ENCODE data around the gene FAM168A. TPM values are rescaled to one million over a fixed set of nuclear protein-coding genes. Genes with fewer than 3 reads are reported as not detected.
"Not testable (repeated sequence)": the region's sequence is repeated elsewhere in the genome, so short reads cannot be mapped to it uniquely, and the experiment has no call there.

FAM168A gene
- total RNA-seq, 1 donor from 2014 or later = 32.8 TPM

DNA sequence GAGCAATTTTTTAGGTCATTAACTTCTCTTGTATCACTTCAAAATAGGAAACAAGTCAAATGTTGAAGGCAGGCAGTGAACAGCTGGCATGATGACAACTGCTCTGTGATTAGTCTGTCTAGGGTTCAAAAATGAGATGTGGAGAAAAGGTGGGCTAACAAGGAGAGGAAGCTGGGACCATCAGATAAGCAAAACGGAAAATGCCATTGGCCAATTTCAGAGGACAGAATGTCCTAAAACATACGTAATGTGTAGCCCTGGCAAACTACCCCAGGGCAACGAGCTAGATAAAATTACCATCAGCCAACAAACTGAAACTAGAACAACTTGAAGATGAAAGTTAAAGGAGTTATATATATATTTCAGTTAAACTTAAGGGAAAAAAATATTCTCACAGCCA lies 128.5 kb downstream of the FAM168A start:
- no peak for DNase-seq (ENCODE audit: low read depth)

DNA sequence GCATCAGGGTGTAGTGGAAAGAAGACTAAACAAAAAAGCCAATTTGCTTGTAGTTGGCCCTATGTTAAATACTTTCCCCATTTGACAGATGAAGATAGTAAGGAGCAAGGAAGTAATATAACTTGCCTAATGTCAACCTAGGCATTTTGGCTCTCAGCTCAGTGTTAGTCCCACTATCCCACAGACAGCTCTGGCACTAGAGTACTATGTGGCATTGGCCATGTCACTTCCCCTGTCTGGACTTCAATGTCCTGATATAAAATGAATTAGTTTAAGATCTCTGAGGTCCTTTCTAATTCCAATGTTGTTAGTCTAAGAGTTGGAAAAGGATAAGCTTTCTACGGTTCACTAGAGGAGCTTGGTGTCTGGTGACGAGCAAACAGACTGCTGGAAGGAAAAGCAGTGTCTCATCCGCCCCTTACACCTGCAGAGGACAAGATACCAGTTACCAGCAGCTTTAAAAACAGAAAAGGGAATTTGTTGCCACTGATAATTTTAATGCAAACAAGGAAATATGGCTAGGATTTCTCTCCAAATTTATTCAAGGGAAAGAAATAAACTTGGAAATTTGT lies 129.2 kb downstream of the FAM168A start:
- DNase-seq (ENCODE audit: low read depth) = no peak

DNA sequence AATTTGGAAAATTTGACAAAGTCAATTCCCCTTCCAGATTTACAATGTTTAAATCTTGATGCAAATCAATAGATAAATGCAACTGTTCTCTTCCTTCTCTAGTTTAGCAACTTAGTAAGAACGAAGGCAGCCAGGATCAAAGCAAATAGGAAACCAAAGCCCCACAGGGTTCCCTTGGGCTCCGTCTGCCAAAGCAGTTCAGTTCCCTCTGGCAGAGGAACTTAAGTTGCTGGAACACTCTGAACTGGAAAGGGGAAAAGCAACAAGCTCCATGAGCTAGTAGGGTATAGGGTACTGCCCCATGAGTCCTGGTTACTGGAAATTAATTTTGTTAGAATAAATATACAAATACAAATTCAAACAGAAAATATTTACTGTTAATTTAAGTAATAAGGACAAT lies 130.4 kb downstream of the FAM168A start:
- no peak for DNase-seq (ENCODE audit: low read depth)

DNA sequence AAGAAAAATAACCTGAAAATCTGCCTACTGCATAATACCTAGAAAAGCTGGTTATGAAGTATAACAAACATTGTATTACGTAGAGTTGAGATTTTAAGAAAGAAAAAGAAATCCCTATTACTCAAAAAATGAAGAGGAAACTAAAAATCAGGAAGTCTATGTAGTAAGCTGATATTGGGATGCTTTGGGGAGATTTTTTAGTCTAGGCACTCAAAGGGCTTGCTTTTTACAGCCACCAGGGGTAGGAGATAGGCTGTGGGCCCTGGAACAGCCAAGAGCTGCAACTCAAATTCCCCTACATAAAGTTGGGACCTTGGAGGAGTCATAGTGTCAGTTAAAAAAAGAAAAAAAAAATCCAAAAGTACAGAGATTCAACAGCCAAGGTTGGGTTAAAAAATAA lies 131.3 kb downstream of the FAM168A start:
- no peak for DNase-seq (ENCODE audit: low read depth)

DNA sequence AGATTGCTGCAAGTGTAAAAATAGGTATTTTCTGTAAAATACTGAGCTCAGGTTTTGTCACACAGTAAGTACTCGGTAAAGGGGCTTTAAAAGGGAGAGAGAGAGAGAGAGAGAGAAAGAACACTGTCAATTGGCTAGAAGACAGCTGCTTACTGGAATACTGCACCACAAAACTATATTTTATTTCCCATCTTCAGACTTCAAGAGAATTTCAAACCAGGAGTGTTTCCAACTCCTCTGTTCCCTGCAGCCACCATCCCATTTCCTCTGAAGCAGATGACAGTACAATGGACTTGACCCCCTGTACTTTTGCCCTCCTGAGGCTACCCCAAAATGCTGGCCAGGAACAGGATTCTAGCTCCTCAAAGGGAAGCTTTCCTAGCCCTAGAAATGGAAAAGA lies 132.0 kb downstream of the FAM168A start:
- DNase-seq (ENCODE audit: low read depth) = no peak

DNA sequence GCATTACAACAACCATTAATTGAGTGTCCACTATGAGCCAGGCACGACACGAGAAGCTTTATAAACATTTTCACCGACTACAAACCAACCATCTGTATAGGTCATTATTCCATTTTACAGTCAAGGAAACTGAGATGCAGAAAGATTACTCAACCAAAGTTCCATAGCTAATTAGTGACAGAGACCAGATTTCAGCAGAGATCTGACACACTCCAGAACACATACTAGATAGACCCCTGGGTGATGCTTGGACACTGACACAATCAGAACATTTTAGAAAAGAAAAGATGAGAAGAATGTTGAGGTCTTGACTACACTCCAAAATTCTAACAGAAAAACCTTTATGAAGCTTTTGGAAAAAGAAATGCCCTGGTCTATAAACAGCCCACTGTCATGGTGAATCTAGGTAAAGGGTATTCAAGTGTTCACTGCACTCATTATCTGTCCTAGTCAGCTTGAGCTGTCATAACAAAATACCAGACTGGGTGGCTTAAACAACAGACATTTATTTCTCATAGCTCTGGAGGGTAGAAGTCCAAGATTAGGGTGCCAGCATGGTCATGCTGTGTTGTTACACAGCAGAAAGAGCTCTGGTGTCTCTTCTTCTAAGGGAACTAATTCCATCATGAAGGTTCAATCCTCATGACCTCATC lies 132.8 kb downstream of the FAM168A start:
- DNase-seq (ENCODE audit: low read depth) = no peak

DNA sequence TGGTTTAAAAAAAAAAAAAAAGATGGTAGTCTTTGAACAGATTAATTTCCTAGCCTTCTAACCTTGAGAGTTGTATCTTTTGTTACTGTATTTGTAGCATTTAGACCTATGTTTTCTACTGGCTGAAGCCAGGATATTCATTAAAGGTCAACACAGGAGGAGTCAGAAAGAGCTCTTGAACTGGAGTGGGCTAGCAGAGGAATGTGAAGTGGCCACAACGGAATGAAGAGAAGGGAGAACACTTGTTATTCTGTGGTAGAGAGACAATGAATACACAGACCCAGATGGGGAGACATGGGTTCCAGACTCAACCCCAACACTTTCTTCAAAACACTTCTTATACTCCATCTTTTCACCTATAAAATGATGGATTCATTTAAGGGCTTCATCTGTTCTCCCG lies 133.6 kb downstream of the FAM168A start:
- DNase-seq (ENCODE audit: low read depth) = no peak

DNA sequence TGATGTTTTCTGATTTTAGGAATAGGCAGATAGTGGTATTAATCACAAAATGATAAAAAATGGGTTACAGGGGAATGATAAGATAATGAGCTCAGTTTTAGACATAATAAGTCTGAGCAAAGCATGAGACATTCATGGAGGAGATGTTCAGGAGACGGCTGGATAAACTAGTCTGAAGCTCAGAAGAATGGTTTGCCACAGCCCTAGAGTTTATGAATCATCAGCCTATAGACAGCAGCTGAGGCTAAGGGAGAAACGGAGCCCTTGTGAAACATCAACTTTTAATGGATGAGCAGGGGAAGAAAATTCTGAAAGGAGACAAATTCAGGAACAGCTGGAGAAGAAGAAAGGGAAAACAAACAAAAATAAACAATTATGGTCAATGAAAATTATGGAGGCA lies 134.6 kb downstream of the FAM168A start:
- DNase-seq (ENCODE audit: low read depth) = peak; percentile 29

DNA sequence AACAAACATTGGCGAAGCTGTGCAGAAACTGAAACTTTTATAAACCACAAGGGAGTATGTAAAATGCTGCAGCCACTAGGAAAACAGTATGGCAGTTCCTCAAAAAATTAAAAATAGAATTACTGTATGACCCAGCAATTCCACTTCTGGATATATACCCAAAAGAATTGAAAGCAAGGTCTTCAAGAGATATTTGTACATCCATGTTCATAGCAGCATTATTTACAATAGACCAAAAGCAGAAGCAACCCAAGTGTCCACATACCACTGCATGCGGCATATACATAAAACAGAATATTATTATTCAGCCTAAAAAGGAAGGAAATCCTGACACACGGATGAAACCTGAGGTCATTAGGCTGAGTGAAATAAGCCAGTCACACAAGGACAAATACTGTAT lies 135.9 kb downstream of the FAM168A start:
- DNase-seq (ENCODE audit: low read depth) = no peak

DNA sequence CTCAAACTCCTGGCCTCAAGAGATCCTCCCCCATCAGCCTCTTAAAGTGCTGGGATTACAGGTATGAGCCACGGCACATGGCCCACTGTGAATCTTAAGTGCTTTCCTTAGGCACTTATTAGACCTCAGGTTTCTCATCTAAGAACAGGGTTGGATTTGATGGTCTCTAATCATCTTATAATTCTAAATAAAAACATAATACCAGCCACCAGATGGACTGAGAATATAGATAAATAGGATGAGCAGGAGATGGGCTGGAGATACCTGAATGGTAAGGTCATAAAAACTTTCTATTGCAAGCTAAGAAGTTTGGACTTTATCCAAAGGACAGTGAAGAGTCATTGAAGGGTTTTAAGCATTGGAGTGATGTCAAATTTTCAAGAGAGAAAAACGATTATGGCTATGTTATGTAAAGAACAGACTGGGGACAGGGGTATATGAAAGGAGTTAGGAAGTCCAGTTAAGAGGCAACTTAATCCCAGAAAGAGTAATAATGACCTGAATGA lies 136.5 kb downstream of the FAM168A start:
- DNase-seq (ENCODE audit: low read depth) = no peak

DNA sequence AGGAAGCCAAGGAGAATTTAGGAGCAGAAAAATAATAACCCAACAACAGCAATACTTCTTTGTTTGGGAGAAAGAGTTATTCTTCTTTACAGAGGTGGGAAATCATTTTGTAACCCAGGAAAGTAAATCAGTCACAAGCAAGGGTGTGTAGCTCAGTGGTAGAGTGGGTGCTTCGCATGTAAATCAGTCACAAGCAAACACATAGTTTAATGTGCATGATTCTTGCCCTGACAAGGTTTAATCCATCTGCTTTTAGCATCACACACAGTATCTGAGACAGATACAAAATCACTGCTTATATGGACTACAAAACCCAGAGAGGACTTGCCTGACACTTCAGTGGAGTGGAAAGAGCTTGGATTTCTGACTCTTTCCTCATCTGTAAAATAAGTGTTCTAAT lies 139.7 kb downstream of the FAM168A start:
- DNase-seq (ENCODE audit: low read depth) = no peak

DNA sequence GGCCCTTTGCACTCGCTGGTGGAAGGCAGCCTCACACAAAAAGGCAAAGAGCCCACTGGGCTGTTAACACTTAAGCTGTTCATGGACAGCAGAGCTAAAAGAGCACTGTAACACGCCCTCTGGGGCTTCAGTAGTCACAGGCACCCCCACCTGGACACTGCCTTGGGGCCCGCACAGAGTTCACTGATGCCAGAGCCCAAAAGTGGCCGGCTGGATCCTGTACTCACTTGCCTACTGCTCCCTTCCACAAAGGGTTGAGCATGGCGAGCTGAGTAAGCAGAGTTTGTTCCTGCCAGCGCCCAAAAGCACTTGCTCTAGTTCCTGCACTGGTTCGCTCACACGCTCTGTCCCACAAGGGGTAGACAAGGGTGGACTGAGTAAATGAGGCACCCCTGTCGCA lies 142.9 kb downstream of the FAM168A start:
- no peak for DNase-seq (ENCODE audit: low read depth)

DNA sequence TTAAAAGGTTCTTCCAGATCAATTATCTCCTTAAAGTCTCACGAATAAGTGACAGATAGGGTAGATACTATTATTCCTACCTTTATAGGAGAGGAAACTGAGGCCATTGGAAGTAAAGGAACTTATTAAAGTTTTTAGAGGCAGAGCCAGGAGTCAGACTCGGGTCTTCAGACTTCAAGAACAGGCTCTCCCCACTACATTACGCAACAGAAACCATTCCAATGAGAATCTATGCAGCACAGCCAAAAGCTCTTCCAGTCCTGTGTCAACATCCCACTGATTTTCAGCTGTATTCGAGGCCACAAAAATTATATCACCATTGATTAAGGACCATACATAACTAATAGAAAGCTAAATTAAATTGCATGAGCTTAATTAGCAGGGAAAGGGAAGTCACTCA lies 144.3 kb downstream of the FAM168A start:
- peak; percentile 18 for DNase-seq (ENCODE audit: low read depth)

DNA sequence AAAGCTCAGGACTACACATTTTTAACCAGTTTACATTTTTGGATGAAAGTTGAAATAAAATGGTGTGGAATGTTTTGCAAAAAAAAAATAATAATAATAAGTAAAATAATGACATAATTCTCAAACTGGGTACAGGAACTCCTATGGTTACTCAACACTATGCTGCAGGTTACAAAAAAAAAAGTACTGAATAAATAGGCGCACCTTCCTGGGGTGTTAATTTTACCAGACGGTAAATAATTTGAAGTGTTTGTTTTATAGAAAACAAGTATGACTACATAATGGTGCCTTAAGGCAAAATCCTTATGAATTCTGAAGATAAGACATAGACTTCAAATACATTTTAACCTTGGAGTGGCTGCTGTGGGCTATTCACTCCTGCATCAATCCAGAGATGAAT lies 145.2 kb downstream of the FAM168A start:
- DNase-seq (ENCODE audit: low read depth) = no peak

DNA sequence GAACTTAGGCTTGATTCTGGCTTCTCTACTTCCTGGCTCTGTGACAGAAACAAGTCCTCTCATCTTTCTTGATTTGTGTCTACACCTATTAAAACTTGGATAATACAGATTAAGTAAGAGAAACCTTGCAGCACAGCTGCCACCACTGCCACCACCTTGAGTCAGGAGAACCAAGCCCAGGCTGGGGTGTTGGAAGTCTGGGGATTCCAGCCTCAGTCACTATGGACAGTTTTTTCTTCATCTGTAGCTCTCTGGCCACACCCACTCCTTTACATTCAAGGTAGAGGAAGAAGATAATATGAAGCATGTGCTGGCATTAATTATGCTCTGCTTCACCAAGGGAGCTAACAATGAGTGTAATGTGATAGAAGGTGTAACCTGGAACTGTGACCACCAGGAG lies 146.0 kb downstream of the FAM168A start:
- no peak for DNase-seq (ENCODE audit: low read depth)

DNA sequence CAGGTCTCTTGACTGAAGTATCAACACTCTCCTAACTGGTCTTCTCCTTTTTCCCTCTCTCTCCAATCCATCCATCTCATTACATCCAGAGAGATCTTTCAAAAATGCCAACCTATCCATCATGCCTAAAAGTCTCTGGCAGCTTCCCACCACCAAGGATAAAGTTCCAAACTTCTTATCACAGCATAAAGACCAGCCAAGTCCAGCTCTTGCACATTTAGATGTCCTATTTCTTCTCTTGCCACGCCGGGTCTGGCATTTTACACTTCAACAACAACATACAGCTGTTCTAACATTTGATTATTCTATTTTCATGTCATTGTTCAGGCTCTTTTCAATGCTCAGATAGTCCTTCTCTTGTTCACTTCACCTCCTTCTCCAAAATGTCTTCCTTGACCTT lies 151.1 kb downstream of the FAM168A start:
- no peak for DNase-seq (ENCODE audit: low read depth)

DNA sequence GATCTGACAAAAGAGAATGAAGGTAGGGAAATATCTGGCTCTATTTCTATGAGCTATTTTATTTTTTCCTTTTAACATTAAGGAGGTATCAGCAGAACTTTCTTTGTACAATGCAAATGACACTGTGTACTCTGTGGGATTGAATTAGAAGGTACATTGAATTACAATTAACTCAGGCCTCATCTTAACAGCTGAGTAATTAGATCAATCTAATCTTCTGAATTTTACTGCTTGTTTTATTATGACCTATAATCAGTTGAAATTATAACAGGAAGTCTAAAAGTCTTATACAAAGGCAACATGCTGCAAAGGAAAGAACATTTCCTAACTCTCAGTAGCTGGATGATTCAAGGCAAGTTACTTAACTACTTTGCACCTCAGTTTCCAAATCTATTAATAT lies 151.9 kb downstream of the FAM168A start:
- no peak for DNase-seq (ENCODE audit: low read depth)

DNA sequence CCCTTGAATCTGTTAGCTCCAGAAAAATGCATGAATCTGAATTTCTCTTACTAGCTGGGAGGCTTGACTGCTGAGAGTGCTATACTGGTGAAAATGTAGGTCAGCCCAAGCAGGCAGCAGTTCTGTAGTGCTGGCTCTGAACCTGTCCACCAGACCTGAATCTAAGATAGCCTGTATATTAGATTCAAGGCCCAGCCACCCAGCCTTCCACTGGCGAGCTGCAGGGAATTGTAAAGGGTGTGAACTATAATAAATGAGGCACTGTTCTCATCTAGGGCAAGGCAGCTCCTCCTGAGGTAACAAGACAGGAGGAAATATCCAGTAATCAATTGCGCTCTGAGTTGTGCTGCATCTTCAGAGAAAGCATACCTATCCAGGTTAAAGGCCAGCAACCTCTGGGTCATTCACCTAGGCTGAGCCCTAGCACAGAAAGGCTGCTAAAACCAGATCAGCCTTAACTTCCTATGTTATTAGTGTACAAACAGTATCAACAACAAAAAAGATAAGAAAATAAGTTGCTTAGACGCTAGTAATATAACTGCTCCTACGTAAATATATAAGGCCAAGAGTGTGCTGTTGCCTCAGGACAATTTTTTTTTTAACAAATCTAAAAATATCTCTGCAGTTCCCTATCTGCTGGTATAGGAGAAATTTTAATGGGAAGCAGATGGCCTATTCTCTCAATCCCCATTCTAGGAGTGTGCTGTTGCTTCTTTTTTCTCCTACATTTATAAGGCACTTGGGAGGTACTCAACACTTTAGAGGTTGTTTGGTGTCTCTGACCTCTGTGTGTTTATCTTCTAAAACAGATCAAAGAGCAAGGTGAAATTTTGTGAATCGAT lies 158.7 kb downstream of the FAM168A start:
- no peak for DNase-seq (ENCODE audit: low read depth)

DNA sequence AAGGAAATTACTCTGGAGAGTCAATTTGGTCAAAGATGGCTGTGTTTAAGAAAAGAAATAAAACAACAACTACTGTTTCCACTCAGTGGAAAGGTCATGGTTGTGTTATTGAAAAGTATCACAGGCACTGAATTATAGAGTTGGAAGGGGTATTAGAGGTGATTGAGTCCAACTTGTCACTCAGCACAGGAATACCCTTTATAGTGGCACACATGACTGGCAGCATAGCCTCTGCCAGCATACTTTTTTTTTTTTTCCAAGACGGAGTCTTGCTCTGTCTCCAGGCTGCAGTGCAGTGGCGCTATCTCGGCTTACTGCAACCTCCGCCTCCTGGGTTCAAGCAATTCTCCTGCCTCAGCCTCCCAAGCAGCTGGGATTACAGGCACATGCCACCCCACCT lies 161.1 kb downstream of the FAM168A start:
- not testable (repeated sequence) for DNase-seq (ENCODE audit: low read depth)

DNA sequence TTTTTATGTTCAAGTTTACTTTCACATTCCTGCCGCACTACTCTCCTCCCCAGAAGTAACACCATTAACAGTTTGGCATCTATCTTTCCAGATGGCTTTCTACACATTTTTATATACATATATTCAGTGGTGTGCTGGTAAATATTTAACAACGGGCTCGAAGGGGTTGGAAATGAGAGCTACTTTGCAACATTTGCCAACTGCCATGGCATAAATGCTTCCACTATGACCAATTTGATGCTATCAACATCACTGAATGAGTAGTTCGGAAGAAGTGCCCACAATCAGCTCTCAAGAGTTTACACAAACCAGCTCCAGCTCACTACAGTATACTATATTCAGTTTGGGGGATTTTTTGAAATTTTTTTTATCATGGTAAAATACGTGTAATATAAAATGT lies 166.5 kb downstream of the FAM168A start:
- no peak for DNase-seq (ENCODE audit: low read depth)

DNA sequence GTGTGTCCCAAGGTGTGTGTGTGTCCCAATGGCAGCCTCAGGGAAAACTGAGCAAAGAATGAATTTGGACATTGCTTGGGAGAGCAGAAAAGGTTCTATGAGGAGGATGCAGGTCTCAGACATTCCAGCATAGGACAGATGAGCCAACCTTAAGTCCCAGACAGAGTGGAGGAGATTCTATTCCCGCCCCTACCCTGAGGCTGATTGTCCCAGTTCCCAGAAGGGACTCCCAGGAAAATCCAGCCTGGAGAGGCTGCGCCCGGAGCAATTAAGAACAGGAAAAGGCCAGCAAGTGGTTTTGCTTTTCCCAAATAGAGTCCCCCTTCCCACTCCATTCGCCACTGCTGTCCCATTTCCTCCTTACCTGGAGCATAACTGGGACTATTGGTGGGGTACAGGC lies 167.6 kb downstream of the FAM168A start:
- DNase-seq (ENCODE audit: low read depth) = no peak

DNA sequence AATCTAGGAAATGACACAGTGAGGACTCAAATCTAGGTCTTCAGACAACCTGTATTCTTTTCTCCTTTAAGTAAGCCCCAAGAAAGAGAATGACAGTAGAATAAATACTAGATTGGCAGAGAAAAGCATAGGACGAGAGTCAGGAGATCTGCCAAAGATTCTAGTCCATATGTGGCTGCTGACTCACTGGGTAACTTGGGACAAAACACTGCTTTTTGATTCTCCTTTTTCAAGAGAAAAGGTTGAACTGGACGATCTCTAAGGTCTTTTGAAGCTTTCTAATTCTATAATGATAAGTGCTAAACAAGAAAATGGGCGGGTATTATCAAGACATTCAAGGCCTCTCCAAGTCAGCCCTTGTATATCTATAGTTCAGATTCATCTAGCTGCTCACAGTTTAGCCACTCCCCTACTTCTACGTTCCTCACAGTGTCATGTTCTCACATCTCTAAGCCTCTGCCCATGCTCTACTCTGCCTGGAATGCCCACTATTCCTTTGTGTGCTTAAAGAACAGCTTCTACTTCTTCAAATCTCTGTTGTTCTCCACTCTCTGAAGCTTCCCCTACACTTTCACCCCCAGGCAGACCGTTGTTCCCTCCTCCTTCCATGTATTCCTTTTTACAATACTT lies 168.7 kb downstream of the FAM168A start:
- no peak for DNase-seq (ENCODE audit: low read depth)

DNA sequence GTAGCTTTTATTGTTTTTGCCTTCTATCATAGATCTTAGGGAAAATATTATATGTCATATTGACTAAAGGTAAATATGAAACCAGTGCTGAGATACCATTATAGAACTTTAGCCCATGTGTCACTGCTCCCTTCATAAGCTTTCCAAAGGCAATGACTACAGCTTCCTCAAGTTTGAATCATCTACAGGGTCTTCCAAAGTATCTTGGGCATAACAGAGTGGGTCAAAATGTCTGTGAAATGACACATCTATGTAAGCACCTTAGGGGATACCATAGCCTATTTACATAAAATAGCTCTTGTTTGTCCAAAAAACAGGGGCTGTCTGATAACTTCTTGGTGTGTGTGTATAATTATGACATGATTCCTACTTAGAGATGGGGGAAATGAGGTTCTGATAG lies 169.2 kb downstream of the FAM168A start:
- no peak for DNase-seq (ENCODE audit: low read depth)
